ENCODE results near the gene GLI3. TPM values are rescaled to one million over a fixed set of nuclear protein-coding genes. Genes with fewer than 3 reads are reported as not detected.

Gene GLI3
- total RNA-seq, 1 experiment from 2014 or later: 23.1 TPM

DNA sequence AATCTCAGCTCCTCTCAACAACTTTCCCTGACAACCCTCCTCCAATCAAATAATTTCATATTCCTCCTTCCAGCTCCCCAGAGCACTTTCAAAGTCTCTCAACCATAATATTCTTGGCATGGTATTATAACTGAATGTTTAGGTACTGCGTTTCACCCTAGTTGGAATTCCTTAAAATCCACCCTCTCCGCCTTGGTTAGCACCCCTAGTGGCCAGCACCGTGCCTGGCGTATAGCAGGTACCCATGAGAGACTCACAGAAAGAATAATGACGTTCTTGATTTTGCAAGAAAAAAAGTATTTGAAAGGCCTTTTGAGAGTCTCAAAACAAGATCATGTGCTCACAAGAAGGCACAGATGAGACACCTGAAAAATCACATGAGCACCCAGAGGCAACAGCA lies 50.9 kb downstream of the GLI3 start:
- TF ChIP-seq, protein P1, sequence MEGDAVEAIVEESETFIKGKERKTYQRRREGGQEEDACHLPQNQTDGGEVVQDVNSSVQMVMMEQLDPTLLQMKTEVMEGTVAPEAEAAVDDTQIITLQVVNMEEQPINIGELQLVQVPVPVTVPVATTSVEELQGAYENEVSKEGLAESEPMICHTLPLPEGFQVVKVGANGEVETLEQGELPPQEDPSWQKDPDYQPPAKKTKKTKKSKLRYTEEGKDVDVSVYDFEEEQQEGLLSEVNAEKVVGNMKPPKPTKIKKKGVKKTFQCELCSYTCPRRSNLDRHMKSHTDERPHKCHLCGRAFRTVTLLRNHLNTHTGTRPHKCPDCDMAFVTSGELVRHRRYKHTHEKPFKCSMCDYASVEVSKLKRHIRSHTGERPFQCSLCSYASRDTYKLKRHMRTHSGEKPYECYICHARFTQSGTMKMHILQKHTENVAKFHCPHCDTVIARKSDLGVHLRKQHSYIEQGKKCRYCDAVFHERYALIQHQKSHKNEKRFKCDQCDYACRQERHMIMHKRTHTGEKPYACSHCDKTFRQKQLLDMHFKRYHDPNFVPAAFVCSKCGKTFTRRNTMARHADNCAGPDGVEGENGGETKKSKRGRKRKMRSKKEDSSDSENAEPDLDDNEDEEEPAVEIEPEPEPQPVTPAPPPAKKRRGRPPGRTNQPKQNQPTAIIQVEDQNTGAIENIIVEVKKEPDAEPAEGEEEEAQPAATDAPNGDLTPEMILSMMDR (IDR thresholded peaks at IDR 0.05; ENCODE audit: unreplicated experiment): peak; percentile 22
- Mint-ChIP-seq H3K36me3 (ENCODE audit: insufficient read depth, unreplicated experiment) (peaks cover 12% of the 10 kb centered on the region), H3K4me3 (ENCODE audit: unreplicated experiment) (no peak overlapping the region), H3K4me1 (ENCODE audit: insufficient read depth, unreplicated experiment) (peaks cover 28% of the 10 kb centered on the region), H3K9me3 (ENCODE audit: unreplicated experiment) (no peaks in the 10 kb centered on the region), H3K27me3 (ENCODE audit: insufficient read depth, unreplicated experiment) (no peaks in the 10 kb centered on the region), H3K27ac (ENCODE audit: low read depth, unreplicated experiment) (no peak overlapping the region)
- ChIA-PET CTCF (interaction anchor here (0.6 to 2.0 kb wide), 5 partner anchors 8 to 40 kb away, joined by 3 to 10 read pairs (median 5); no protein-coding TSS in a partner anchor), POLR2A (interaction anchor here (1.7 to 2.0 kb wide), 2 partner anchors 9 to 11 kb away, joined by 4 to 9 read pairs; no protein-coding TSS in a partner anchor)
- DNase-seq (ENCODE audit: unreplicated experiment): no peak
- no TSS peak for BruUV-seq (replicated peaks)
- intact Hi-C loops (cut with micrococcal nuclease): no loop called here

DNA sequence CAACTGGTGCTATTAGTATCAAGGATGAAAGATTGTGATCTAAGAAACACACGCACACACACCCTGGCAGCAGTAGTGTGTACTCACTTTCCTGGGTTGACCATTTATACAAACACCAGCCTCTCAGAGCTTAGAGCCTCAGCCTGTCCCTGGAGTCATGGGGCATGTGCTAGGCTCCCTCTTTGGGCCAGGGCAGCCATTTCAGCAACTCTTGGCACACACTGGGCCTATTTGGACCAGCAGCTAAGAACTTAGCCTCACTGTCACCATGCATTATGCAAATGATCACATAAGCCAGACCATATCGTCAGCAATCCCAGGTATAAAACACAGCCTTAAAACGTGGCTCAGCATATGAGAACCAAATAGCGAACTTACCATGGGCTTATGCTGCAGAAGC lies 51.3 kb downstream of the GLI3 start:
- intact Hi-C loops (cut with micrococcal nuclease): no loop called here
- H3K4me1 Mint-ChIP-seq (ENCODE audit: insufficient read depth, unreplicated experiment): peaks cover 28% of the 10 kb centered on the region
- ChIA-PET CTCF (interaction anchor here (0.5 to 2.0 kb wide), 5 partner anchors 8 to 208 kb away, joined by 3 to 10 read pairs (median 5); no protein-coding TSS in a partner anchor), POLR2A (interaction anchor here (1.0 to 1.7 kb wide), 2 partner anchors 8 to 10 kb away, joined by 3 to 4 read pairs; no protein-coding TSS in a partner anchor)
- H3K4me3 Mint-ChIP-seq (ENCODE audit: unreplicated experiment): no peak overlapping the region
- H3K9me3 Mint-ChIP-seq (ENCODE audit: unreplicated experiment): no peaks in the 10 kb centered on the region
- H3K36me3 Mint-ChIP-seq (ENCODE audit: insufficient read depth, unreplicated experiment): peaks cover 12% of the 10 kb centered on the region
- H3K27me3 Mint-ChIP-seq (ENCODE audit: insufficient read depth, unreplicated experiment): no peaks in the 10 kb centered on the region
- TF ChIP-seq, protein P1 (IDR thresholded peaks at IDR 0.05; ENCODE audit: unreplicated experiment): no peak
- no TSS peak for BruUV-seq (replicated peaks)
- H3K27ac Mint-ChIP-seq (ENCODE audit: low read depth, unreplicated experiment): no peak overlapping the region
- DNase-seq (ENCODE audit: unreplicated experiment): no peak

DNA sequence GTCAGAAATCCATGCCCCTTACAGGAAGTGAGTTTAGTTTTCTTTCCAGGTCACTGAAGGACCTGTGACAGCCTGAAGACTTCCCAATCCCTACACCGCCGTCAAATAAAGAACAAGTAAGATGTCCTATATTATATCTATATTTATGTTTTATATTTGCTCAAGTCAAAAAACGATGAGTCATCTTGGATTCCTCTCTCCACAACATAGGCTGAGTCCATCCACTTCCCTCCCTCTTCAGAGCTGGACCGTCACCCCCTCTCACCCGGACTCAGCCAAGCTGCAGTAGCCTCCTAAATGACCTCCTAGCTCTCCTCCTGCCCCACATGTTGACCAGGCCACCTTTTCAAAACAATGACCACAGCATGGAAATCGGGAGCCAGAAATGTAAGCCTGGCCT lies 53.5 kb downstream of the GLI3 start:
- no peaks in the 10 kb centered on the region for H3K27me3 Mint-ChIP-seq (ENCODE audit: insufficient read depth, unreplicated experiment)
- TF ChIP-seq, protein P1 (IDR thresholded peaks at IDR 0.05; ENCODE audit: unreplicated experiment): no peak
- peaks cover 11% of the 10 kb centered on the region for H3K4me1 Mint-ChIP-seq (ENCODE audit: insufficient read depth, unreplicated experiment)
- peak; percentile 36 for DNase-seq (ENCODE audit: unreplicated experiment)
- no peak overlapping the region for H3K4me3 Mint-ChIP-seq (ENCODE audit: unreplicated experiment)
- ChIA-PET POLR2A (interaction anchor here (1.0 to 2.0 kb wide), 3 partner anchors 9 to 15 kb away, joined by 3 to 4 read pairs (median 3); no protein-coding TSS in a partner anchor), CTCF (interaction anchor here (0.6 to 1.0 kb wide), 3 partner anchors 13 to 494 kb away, joined by 3 read pairs; no protein-coding TSS in a partner anchor)
- intact Hi-C loops (cut with micrococcal nuclease): no loop called here
- BruUV-seq (replicated peaks): no TSS peak
- H3K27ac Mint-ChIP-seq (ENCODE audit: low read depth, unreplicated experiment): peak overlapping the region; percentile 55
- H3K9me3 Mint-ChIP-seq (ENCODE audit: unreplicated experiment): no peaks in the 10 kb centered on the region
- H3K36me3 Mint-ChIP-seq (ENCODE audit: insufficient read depth, unreplicated experiment): peaks cover 22% of the 10 kb centered on the region

DNA sequence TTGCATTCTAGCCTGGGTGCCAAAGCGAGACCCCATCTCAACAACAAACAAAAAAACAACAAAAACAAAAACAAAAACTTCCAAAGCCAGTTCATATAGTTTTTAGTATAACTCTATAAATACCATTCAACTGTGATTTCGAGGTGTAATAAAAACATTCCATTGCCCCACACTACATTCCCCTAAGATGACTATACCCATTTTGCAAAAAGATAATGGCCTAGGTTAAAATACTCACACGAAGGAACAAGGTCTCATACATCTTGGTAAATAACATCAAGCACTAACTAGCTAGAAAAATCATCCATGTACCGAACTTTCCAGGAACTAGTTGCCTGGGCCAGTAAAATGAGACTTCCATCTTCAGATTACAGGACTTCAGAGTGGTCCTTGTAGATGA lies 55.4 kb downstream of the GLI3 start:
- Mint-ChIP-seq H3K4me3 (ENCODE audit: unreplicated experiment) (no peak overlapping the region), H3K27me3 (ENCODE audit: insufficient read depth, unreplicated experiment) (no peaks in the 10 kb centered on the region), H3K36me3 (ENCODE audit: insufficient read depth, unreplicated experiment) (peaks cover 28% of the 10 kb centered on the region), H3K4me1 (ENCODE audit: insufficient read depth, unreplicated experiment) (peaks cover 17% of the 10 kb centered on the region), H3K9me3 (ENCODE audit: unreplicated experiment) (no peaks in the 10 kb centered on the region), H3K27ac (ENCODE audit: low read depth, unreplicated experiment) (peak overlapping the region; percentile 71)
- no peak for DNase-seq (ENCODE audit: unreplicated experiment)
- POLR2A ChIA-PET: interaction anchor here (0.8 to 2.0 kb wide), 3 partner anchors 10 to 23 kb away, joined by 3 to 4 read pairs (median 4); no protein-coding TSS in a partner anchor
- TF ChIP-seq, protein P1 (IDR thresholded peaks at IDR 0.05; ENCODE audit: unreplicated experiment): no peak
- CTCF ChIA-PET: interaction anchor here (0.7 kb wide), 1 partner anchor 49 kb away, joined by 3 read pairs; no protein-coding TSS in a partner anchor
- no TSS peak for BruUV-seq (replicated peaks)
- intact Hi-C loops (cut with micrococcal nuclease): no loop called here

Measured in MCF 10A (cell line).